HG03442 (cell line): ENCODE data around the gene SLC29A1.

ENCODE experiments used
- ATAC-seq: cut with Tn5 transposase; IDR thresholded peaks from one replicate; pipeline ENCODE4 v1.9.1; 2021; ENCODE audit warnings: mild to moderate bottlenecking, moderate library complexity; ENCODE audit not compliant: unreplicated experiment

Gene SLC29A1

DNA sequence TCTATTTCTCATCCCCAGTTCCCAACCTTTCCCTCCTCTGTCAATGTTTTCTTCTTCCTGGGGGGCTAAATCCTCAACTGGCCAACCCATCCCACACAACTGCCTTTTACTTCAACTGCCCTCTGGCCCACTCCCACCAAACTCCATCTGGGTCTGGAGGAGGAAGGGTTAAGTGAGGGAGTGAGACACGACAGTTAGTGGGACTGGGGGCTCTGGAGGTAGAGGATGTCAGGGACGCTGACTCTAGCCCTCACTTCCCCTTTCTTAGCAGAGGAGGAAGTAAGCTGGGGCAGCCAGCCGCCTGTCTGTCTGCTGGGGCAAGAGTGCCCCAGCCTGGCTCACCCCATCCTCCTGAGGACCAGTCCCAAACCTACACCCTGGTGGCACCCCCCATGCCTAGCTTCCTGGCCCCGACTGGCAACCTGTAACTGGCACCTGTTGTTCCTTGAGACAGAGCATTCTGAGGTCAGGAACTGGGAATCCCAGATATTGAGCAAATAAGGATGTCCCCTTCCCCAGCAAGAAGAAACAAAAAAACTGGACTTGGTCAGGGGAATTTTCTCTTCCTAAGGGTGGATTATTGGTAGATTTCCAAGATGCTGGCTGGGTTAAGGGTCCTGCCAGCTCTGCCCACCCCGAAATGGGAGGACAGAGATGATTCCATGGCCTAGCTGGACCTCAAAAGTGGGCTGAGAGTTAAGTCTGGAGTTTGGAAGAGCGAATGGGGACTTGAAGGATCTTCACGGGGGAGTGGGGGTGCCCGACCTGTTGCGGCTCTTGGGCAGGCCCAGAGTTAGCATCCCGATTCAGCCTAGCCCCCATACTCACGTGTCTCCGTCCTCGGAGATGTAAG is 41.0 kb downstream of the SLC29A1 start:
- ATAC-seq: no peak

- peak; percentile 37 for ATAC-seq
Measured at GRCh38 chr6:44265007-44265721, 41.8 kb downstream of the SLC29A1 start, which contains the start of gene NFKBIE. Gene NFKBIE (minus strand): TSS chr6:44265551. CDS start chr6:44265346, 205 bp downstream.

- no peak for ATAC-seq
Measured at GRCh38 chr6:44265722-44266233, 42.4 kb downstream of the SLC29A1 start.

- ATAC-seq: no peak
Measured at GRCh38 chr6:44266347-44266746, 43.0 kb downstream of the SLC29A1 start.

GRCh38 chr6:44267252-44267651 is 43.9 kb downstream of the SLC29A1 start:
- no peak for ATAC-seq

GRCh38 chr6:44268095-44268628 is 44.8 kb downstream of the SLC29A1 start:
- ATAC-seq: no peak

- no peak for ATAC-seq
Measured at GRCh38 chr6:44269178-44269920, 46.0 kb downstream of the SLC29A1 start.

- no peak for ATAC-seq
Measured at GRCh38 chr6:44269921-44270525, 46.6 kb downstream of the SLC29A1 start, which contains the start of gene TMEM151B. Gene TMEM151B (plus strand): TSS chr6:44270450. CDS start chr6:44270743, 293 bp downstream.

DNA sequence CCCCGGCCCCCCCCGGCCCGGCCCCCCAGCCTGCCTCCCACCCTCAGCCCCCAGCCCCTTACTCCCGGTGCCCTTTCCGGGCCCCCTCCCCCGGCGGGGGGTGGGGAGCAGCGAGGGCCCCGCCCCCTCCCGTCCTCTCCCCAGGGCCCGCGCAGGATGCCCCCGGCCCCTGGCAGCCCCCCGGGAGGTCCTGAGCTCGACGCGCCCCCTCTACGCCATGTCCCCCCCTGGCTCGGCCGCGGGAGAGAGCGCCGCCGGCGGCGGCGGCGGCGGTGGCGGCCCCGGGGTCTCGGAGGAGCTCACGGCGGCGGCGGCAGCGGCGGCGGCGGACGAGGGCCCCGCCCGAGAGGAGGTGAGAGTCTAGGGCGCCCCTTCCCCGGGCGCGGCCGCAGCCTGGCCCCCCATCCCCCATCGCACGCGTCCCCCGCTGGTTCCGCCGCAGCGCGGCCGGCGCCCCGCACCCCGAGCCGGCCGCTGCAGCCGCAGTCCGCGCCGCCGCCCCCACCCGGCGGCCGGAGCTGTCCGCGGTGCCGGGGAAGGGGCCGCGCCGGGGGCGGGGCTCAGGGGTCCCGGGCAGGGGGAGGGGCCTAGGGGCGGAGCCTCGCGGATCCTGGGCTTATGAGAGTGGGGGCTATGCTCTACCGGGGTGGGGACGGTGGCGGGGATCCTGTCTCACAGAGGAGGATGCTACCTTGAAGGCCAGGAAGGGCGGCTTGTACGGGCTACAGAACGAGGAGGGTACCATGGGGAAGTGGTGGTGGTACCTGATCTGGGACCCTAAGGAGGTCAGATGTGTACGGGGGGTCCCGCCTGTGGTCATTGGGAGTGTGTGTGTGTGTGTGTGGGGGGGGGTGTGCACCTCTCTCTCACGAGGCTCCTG is 47.4 kb downstream of the SLC29A1 start:
- no peak for ATAC-seq

GRCh38 chr6:44271406-44271723 is 48.0 kb downstream of the SLC29A1 start:
- no peak for ATAC-seq

- ATAC-seq: no peak
Measured at GRCh38 chr6:44271914-44272313, 48.5 kb downstream of the SLC29A1 start.

DNA sequence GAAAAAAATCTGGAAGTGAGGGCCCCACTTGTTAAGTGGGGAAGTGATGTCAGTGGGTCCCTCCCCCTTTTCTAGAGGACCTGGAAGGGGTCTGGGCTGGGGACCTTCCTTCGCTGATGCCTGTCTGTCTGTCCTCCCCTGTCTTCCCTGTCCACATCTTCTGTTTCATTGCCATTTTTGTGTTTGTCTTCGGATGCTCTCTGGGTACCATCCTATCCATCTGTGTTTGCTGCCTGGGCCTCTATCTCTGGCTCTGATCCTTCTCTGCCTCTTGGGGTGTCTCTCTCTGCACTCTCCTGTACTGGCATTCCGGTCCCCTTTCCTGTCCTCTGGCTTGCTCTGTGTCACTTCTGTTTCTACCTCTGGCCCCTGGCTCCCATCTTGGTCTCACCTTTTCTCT is 49.1 kb downstream of the SLC29A1 start:
- ATAC-seq: no peak

- ATAC-seq: no peak
Measured at GRCh38 chr6:44272999-44273566, 49.7 kb downstream of the SLC29A1 start.

DNA sequence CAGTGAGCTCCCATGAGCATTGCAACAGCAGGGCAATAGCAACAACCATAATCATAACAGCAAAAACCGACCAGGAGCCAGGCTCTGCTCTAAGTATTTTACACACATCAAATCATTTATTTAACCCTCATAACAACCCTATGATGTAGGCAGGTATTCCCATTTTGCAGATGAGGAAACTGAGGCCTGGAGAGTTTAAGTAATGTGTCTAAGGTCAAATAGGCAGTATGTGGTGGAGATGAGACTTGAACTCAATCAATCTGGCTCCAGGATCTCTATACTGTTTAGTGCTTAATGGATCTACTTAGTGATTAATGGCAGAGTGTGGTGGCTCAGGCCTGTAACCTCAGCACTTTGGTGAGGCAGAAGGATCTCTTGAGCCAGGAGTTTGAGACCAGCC is 50.2 kb downstream of the SLC29A1 start:
- ATAC-seq: no peak

- ATAC-seq: no peak
Measured at GRCh38 chr6:44275271-44275748, 51.9 kb downstream of the SLC29A1 start.

- no peak for ATAC-seq
Measured at GRCh38 chr6:44275749-44276648, 52.6 kb downstream of the SLC29A1 start.

GRCh38 chr6:44276667-44277640 is 53.6 kb downstream of the SLC29A1 start:
- ATAC-seq: no peak
